ENCODE results near the gene ZDHHC11.
A peak's percentile ranks its signal among the peaks of the same experiment; 100 is the strongest.
"Not testable (repeated sequence)": the region's sequence is repeated elsewhere in the genome, so short reads cannot be mapped to it uniquely, and the experiment has no call there.

ZDHHC11 gene

DNA sequence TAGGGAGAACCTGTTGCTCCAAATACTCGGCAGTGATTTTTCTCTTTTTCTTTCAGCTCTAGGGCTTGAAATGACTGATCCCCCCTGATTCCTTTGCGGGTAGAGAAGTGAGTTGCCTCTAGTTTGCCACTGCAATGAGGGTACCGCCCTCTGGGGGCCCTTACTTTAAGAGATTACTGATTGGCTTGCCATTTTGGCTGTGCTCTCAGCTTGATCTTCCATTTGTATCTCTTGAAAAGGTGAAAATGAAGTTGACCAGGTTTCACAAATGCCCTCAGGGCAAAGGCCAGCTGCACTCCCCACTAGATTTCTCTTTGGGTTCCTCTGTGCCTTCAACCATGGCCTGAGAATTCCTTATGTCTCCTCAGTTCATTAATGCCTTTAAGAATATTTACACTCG lies 52.8 kb downstream of the ZDHHC11 start:
- DNase-seq = not testable (repeated sequence)

DNA sequence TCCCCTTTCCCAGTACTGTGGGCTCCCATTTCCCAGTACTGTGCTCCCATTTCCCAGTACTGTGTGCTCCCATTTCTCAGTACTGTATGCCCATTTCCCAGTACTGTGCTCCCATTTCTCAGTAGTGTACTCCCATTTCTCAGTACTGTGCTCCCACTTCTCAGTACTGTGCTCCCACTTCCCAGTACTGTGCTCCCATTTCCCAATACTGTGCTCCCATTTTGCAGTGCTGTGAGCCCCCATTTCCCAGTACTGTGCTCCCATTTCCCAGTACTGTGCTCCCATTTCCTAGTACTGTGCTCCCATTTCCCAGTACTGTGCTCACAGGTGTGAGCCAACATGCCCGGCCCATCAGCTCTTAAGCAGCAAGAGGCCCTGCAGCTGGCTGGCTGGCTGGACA lies 54.9 kb downstream of the ZDHHC11 start:
- not testable (repeated sequence) for DNase-seq

DNA sequence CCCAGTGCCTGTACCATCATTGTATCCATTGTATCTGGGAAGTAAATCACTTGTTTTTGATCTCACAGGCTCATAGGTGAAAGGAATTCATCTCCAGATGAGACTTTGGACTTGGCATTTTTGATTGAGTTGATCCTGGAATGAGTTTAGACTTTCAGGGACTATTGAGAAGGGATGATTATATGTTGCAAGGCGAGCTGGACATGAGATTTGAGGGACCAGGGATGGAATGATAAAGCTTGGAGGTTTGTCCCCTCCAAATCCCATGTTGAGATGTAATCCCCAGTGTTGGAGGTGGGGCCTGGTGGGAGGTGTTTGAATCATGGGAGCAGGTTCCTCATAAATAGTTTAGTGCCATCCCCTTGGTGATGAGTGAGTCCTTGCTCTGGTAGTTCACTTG lies 55.8 kb downstream of the ZDHHC11 start:
- DNase-seq = not testable (repeated sequence)

DNA sequence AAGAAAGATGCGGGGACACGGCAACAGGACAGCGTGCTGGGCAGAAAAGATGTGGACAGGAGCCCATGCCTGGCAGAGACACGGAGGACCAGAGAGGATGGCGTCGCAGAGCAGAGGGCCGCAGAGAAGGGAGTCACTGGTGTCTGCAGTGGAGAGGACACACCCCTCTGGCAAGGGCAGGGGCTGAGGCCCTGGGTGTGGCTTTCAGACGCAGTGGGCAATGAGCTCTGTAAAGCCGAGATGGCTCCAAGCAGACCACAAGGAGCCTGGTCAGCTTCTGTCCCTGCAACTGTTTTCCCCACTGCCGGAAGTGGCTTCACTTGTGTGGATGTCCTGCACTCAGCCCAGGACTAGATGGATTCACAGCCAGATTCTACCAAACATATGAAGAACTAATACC lies 62.1 kb downstream of the ZDHHC11 start:
- not testable (repeated sequence) for DNase-seq

DNA sequence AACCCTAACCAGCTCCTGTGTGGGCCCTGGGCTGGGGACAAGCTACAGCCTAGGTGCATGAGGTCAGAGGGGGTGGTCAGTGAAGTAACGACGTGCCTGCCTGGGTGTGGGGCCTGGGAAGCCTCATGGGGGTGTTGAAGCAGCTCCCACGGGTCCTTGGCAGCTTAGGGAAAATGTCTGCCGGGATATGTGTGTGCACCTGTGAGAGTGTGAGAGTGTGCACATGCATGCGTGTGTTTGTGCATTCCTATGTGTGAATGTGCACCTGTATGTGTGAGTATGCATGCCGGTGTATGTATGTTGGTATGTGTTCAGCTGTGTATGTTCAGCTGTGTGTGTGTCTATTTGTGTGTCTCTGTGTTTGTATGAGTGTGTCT lies 62.9 kb downstream of the ZDHHC11 start:
- DNase-seq = not testable (repeated sequence)

DNA sequence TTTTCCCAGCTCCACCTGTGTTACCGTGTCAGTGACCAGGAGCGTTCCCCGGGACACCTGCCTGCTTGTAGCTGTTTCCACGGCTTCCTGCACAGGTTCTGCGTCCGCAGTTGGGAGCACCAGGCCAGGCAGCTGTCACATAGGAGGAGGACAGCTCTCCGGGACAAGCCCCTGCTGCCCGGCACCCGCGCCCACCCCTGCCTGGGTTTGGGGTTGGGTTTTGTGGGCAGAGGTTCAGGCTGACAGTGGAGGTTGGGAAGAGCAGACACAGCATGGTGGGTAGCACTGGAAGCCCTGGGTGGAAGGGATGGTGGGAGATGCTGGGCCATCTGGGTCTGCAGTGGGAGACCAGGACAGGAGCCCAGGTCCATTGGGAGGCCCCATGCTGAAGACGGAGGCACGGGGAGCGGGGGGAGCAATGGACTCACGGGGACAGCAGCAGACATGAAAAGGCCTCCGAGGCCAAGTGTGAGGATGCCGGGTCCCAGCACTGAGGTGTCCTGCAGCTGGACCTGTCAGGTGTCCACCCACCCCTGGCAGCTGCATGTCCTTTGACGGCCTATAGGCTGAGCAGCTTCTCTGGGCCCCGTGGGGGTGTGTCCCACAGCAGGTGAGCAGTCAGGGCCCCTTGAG lies 63.4 kb downstream of the ZDHHC11 start:
- not testable (repeated sequence) for DNase-seq

DNA sequence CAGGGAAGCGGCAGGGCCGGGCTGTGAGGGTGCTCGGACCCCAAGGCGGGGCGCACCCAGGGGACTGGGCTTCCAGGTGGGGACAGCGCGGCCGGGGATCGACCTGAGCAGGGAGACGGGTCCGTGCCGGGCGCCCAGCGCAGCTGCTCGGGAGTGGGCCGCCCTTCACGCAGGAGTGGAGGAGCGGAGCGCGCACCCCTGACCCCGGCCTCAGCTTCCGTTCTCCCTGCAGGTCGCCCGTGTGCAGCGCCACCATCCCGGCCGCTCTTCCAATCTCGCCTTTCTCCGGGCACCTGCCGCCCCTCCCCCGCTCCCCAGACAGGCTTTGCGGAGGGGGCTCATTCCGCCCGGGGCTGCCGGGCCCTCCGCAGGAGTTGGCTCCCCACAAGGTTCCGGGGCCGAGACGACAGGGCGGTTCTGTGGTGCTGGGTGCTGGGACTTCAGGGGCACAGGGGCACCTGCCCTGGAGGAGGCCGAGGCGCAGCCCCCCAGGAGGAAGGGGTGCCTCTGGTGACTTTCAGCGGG lies 65.5 kb downstream of the ZDHHC11 start:
- not testable (repeated sequence) for DNase-seq

DNA sequence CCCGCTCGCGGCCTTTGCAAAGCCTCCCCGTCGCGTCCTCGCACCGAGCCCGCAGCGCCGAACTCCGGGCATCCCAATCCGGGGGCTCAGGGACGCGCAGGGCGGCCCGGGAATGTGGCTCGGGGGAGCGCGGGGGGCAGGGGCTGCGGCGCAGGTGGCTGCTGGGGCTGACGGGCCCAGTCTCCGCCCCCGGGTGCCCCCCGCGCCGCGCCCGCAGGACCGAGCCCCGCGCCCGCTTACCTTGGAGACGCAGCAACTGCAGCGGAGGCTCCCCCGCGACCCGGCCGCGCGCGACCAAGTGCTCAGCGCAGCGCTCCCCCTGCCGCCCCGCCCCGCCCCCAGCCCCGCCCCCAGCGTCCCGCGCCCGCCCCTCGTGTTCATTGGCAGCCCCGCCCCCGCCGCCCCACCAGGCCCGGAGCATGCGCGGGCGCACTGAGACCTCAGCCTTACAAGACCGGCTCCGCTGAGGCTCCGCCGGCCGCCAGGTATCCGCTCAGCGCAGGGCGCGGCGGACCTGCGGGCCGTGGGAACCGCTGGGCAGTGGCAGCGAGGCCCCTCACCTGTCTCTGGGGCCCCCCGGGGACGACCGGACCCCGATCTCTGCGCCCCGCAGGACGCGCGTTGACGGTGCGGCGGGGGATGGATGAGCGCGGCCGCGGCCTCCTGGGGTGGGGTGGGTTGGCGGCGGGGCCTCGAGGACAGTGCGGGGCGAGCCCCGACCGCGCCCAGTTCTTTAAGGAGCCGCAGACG lies 66.2 kb downstream of the ZDHHC11 start, which contains the start of gene ZDHHC11B:
ZDHHC11B (minus strand) TSS at position 302 of the 750 bp plus-strand sequence. CDS start 17,810 bp downstream, outside the sequence.
- peak; percentile 24 for DNase-seq

DNA sequence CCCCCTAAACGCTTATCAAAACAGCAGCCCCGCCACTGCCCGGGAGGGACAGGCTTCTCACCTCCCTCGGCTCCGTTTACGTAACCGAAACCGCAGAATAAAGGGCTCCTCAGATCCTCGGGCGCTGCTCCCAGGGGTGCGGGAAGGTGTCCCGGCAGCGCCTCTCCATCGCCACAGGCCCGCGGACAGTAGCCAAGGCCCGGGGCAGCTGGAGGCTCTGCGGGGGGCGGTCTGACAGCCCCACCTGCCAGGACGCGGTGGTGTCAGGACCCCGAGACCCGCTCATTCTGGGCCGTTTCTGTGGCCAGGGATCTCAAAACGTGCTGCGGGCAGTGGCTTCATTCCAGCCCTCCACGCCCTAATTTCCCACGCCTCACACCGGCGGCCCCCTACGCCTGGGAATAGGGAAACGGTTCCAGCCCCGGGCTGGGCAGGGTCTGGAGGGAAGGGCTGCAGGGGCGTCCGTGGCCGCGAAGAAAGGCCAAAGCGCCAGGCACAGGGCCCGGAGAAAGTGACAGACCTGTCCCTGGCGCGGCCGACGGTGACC lies 66.8 kb downstream of the ZDHHC11 start:
- not testable (repeated sequence) for DNase-seq

DNA sequence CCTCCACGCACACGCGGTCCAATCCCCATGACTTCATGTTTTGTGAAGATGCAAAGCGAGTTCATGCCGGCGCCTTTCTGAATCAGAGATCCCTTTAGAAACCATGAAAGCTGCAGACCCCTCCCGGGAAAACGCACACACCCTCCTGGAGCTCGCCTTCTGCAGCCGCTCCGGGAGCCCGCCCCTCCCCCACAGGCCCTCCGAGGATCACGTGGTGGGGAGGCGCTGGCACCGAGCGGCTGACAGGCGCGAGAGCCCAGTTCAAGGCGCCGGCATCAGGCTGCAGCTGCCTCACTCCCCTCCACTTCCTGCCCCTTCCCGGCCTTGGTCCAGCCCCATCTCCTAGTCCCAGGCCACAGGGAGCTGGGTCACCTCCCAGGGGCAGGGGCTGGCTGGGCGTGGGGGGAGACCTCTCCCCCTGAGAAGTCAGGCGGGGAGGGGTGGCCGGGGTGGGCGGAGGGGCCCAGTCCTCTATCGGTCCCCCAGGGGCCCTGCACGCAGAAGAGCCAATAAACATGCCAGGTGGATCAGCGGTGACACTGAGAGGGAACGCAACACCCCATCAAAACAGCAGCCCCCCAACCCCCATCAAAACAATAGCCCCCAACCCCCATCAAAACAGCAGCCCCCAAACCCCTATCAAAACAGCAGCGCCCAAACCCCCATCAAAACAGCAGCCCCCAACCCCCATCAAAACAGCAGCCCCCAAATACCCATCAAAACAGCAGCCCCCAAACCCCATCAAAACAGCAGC lies 67.6 kb downstream of the ZDHHC11 start:
- not testable (repeated sequence) for DNase-seq

DNA sequence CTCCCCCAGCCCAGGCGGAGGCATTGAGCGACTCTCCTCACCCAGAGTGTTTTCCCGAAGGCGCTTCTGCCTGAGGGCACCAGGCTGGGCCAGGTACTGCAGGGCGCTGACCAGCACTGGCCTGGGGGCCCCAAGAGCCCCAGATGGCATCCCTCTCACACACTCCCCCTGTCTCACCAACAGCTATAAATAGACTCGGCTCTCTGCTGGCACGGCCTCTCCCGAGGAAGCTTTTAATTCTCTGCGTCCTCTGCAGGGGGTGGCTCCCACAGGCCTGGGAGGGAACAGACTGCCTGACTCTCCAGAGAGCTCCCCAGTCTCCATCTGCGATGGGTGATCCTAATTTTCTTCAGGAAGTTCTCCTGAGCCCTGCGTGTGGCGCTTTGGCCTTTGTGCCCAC lies 68.4 kb downstream of the ZDHHC11 start:
- DNase-seq = not testable (repeated sequence)

DNA sequence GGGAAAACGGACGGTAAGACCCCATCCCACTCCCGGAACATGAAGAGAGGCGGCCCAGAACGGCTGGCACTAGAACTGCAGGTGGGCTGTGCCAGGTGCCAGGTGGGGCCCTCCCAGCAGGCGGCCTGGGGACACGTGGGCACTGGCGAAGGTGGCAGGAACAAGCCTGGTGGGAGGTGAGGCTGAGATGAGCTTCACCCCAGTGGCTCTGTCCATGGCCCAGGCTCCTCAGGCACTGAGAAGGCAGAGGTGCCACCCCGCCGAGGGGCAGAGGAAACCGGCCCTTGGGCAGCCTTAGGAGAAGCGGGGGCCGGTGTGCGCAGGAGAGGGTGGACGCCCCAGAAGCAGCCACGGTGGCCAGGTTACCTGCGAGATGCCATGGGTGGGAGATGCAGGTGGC lies 70.2 kb downstream of the ZDHHC11 start:
- not testable (repeated sequence) for DNase-seq

DNA sequence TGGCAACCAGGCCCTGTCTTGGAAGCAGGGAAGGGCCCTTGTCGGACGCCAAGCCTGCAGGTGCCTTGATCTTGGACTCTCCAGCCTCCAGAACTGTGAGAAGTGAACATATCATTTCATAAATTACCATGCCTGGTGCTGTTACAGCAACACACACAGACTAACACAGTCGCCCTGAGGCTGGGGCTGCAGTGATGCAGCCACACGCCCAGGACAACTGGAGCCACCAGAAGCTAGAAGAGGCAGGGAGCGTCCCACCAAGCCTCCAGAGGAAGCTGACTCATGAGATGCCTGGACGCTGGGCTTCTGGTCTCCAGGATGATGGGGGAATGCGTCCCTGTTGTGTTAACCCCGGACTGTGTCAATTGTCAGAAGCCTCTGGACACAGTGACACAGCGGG lies 71.8 kb downstream of the ZDHHC11 start:
- DNase-seq = not testable (repeated sequence)

DNA sequence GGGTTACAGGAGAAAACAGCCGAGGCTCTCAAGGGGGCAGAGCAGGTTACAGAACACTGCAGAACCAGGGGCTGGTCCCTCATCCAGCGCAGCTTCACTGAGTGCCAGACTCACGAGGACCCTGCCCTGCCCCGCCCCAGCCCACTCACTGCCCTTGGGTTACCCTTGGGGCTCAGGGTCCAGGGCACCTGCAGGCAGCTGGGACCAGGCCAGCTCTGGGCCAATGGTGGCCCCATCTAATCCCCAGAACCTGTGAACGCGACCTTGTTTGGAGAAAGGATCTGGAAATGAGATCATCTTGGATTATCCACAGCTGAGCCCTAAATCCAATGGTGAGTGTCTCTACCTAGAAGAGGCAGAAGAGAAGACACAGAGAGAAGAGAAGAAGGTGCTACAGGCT lies 72.4 kb downstream of the ZDHHC11 start:
- not testable (repeated sequence) for DNase-seq

DNA sequence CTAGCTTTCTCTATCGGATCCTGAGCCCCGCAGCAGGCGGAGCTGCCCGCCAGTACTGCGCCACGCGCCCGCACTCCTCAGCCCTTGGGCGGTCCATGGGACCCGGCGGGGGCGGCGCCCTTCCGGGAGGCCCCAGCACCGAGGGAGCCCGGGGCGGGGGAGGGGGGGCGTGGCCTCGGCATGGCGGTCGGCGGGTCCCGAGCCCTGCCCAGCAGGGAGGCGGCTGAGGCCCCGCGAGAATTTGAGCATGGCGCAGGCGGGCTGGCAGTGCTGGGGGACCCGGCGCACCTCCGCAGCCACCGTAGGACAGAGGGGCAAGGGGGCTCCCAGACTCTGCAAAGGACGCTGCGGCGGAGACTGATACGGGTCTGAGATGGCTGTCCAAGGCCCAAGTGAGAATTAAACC lies 73.0 kb downstream of the ZDHHC11 start:
- no peak for DNase-seq

DNA sequence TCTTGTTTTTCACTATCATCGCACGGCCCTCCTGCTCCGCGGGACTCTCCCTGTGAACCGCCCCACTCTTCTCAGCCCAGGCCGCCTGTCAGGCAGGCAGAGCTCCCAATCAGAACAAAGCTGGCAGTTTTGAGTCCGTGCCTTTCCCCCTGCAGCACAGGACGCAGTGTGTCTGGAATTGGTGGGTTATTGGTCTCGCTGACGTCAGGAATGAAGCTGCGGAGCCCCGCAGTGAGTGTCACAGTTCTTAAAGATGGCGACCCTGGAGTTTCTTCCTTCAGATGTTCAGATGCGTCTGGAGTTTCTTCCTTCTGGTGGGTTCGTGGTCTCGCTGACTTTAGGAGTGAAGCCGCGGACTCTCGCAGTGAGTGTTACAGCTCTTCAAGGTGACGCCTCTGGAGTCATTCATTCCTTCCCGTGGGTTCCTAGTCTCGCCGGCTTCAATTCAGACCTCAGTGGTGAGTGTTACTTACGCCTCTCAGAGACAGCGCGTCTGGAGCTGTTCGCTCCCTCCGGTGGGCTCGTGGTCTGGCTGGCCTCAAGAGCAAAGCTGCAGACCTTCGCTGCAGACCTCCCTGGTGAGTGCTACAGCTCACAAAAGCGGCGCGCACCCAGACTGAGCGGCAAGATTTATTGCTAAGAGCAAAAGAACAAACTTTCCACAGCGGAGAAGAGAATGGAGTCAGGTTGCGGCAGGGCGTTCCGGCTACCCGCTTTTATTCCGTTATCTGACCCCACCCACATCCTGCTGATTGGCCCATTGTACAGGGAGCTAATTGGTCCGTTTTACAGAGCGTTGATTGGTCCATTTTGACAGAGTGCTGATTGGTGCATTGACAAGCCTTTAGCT lies 73.7 kb downstream of the ZDHHC11 start:
- peak; percentile 3 for DNase-seq

DNA sequence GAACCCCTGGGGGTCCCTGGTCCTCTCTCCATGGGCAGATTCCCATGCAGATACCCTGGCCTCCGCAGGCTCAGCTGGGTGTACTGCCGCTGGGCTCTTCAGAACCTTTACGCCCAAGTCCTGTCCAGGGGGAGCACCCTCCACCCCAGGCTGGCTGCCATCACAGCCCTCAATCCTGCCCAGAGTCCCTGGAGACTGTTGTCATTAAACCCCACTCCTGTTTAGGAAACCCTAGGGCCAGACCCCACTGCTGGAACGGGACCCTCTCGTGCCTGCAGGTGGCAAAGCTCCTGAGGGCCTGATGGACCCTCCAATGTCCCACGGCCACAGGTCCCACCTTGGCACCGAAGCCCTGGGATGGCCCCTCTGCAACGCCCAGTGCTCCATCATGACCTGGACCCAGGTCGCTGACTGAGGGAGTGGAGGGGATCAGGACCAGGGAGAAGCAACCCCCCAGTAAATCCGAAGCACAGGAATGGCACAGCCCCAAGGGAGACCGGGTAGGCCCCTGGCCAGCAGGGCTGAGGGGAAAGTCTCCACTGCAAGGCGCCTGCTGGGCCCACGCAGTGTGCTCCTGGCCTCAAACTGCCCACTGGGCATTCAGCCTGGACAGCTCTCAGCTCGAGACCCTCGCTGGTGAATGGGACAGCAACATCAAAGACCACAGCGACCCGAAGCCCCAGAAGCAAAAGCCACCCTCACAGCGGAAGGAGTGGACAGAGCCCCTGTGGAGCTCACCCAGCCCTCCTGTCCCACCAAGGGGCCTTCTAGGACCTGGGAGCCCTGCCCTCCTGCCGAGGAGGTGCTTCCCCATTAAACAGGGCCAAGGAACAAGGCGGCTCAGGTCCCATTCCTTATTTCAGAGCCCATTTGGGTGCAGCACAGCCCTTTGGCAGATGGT lies 74.6 kb downstream of the ZDHHC11 start:
- no peak for DNase-seq

DNA sequence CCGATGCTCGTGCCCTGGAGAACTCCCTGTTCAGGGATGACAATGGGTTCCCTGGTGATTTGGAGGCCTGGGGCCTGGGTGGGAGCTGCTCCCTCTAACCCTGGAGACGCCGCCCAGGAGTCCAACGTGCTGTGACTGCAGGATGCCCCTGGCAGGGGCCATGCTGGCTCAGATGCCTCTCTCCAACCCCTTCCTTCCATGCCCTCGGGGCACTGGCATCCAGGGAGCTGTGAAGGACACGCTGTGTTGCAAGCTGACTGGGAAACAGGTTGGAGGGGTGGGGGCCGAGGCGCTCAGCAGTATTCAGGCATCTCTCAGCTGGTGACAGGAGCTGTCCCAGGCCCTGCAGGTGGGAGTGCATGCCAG lies 75.2 kb downstream of the ZDHHC11 start:
- DNase-seq = not testable (repeated sequence)

DNA sequence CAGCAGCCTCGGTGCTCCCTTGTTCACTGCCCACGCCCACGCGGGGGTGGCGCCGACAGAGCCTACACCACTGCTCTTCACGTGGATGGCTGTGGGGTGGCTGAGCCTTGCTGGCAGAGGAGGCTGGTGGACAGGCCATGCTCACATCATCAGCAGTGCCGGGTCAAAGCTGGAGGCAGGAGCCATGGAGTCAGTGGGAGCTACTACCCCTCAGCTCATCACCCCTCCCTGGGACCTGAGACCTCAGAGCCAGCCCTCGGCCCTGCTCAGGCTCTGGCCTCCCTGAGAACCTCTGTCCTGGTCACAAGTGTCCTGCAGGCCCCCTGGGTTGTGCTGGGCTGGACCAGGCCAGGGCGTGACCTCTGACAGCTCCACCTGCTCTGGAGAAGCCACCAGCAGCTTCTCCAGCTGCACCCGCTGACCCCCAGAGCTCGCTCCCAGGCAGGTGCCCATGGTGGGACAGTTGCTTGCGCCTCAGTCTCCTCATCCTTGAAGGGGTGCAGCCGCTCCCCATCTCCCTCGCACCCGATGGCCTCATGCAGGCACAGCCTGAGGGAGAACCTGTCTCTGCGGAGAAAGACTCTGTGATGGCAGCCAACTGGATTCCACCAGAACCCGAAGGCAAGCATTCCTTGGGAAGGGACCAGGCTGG lies 75.8 kb downstream of the ZDHHC11 start:
- not testable (repeated sequence) for DNase-seq

DNA sequence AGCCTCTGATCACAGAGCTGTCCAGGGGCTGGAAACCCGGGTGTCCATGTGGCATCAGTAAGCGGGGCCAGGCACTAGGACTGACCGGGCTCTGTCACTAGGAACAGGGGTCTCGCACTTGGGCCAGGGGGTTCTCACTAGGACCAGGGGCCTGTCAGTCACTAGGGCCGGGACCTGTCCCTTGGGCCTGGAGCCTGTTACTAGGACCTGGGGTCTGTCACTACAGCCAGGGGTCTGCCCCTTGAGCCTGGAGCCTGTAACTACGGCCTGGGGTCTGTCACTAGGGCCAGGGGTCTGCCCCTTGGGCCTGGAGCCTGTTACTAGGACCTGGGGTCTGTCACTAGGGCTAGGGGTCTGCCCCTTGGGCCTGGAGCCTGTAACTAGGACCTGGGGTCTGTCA lies 76.5 kb downstream of the ZDHHC11 start:
- DNase-seq = not testable (repeated sequence)
